ENCODE measurements around the gene ZNF487.
"Not testable (repeated sequence)": the region's sequence is repeated elsewhere in the genome, so short reads cannot be mapped to it uniquely, and the experiment has no call there.

Gene ZNF487

GRCh38 chr10:43407148-43407575 lies 29.7 kb upstream of the ZNF487 start:
- DNase-seq: peak; percentile 23 to 34

- peak; percentile 84 to 88 for DNase-seq
These were observed 29.2 kb upstream of the ZNF487 start for GRCh38 chr10:43407576-43408330.

GRCh38 chr10:43408331-43408709 lies 28.6 kb upstream of the ZNF487 start:
- no peak for DNase-seq

GRCh38 chr10:43408710-43409384 lies 28.1 kb upstream of the ZNF487 start, which contains the start of gene HNRNPF:
Gene HNRNPF, minus strand, starts transcription at chr10:43409186. Its CDS starts 21,302 bp downstream, at chr10:43387884.
- peak; percentile 89 to 91 for DNase-seq

GRCh38 chr10:43409385-43410109 lies 27.4 kb upstream of the ZNF487 start:
- peak; percentile 67 to 69 for DNase-seq

- DNase-seq: no peak
These were observed 26.6 kb upstream of the ZNF487 start for GRCh38 chr10:43410345-43410744.

GRCh38 chr10:43411536-43411935 lies 25.4 kb upstream of the ZNF487 start:
- DNase-seq: no peak

- DNase-seq: no peak
These were observed 21.4 kb upstream of the ZNF487 start for GRCh38 chr10:43415544-43415943.

GRCh38 chr10:43417950-43418768 lies 18.8 kb upstream of the ZNF487 start:
- no peak for DNase-seq

- DNase-seq: no peak
These were observed 16.9 kb upstream of the ZNF487 start for GRCh38 chr10:43419997-43420368.

GRCh38 chr10:43420369-43421200 lies 16.3 kb upstream of the ZNF487 start:
- DNase-seq: peak; percentile 67 to 75

- no peak for DNase-seq
These were observed 15.8 kb upstream of the ZNF487 start for GRCh38 chr10:43421201-43421507.

- DNase-seq: no peak
These were observed 15.4 kb upstream of the ZNF487 start for GRCh38 chr10:43421519-43421918.

- not testable (repeated sequence) for DNase-seq
These were observed 15.0 kb upstream of the ZNF487 start for GRCh38 chr10:43421944-43422343.

GRCh38 chr10:43424416-43424815 lies 12.5 kb upstream of the ZNF487 start:
- DNase-seq: no peak

- DNase-seq: not testable (repeated sequence)
These were observed 10.4 kb upstream of the ZNF487 start for GRCh38 chr10:43426476-43426875.

- DNase-seq: peak; percentile 44 to 55
These were observed 9.6 kb upstream of the ZNF487 start for GRCh38 chr10:43427166-43427825.

GRCh38 chr10:43430926-43431663 lies 5.8 kb upstream of the ZNF487 start:
- no peak for DNase-seq

- no peak for DNase-seq
These were observed 395 bp downstream of the ZNF487 start for GRCh38 chr10:43437141-43437870.

Data from activated CD4-positive, alpha-beta T cell treated with anti-CD3 and anti-CD28 coated beads, Interleukin-2, amount 50 U/mL, for 4 hours (primary cell).